Measurements from ENCODE around the gene BAZ2B.

DNA sequence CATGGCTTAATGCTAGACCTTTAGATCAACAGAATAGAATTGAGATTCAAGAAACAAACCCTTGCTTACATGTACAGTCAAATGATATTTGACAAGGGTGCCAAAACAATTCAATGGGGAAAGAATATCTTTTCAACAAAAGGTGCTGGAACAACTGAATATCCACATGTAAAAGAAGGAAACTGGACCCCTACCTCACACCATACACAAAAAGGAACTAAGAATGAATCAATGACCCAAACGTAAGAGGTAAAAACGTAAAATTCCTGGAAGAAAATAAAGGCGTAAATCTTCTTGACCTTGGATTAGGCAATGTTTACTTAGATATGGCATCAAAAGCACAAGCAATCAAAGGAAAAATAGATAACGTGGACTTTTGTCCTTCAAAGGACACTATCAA, 43.1 kb downstream of the BAZ2B start:
- TF ChIP-seq POLR2A (IDR thresholded peaks at IDR 0.05) = no peak
- TF ChIP-seq, protein P1, sequence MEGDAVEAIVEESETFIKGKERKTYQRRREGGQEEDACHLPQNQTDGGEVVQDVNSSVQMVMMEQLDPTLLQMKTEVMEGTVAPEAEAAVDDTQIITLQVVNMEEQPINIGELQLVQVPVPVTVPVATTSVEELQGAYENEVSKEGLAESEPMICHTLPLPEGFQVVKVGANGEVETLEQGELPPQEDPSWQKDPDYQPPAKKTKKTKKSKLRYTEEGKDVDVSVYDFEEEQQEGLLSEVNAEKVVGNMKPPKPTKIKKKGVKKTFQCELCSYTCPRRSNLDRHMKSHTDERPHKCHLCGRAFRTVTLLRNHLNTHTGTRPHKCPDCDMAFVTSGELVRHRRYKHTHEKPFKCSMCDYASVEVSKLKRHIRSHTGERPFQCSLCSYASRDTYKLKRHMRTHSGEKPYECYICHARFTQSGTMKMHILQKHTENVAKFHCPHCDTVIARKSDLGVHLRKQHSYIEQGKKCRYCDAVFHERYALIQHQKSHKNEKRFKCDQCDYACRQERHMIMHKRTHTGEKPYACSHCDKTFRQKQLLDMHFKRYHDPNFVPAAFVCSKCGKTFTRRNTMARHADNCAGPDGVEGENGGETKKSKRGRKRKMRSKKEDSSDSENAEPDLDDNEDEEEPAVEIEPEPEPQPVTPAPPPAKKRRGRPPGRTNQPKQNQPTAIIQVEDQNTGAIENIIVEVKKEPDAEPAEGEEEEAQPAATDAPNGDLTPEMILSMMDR (IDR thresholded peaks at IDR 0.05) = no peak

All from thyroid gland (tissue), 4 donors.